HCT116 (cell line): Measurements from ENCODE around the gene ENOX1. TPM values are rescaled to one million over a fixed set of nuclear protein-coding genes. Genes with fewer than 3 reads are reported as not detected.

Experiments used
- ATAC-seq: fragments of 200-7000 bp; cut with Tn5 transposase; 2 replicates; pipeline ENCODE4 v1.9.1; 2020; ENCODE audit warnings: mild to moderate bottlenecking, moderate library complexity
- BruUV-seq: library from RNA; stranded (reverse); fragments of 400-500 nt; replicated peaks from 2 replicates; lab custom pipeline; 2021; lab: Mats Ljungman, UMichigan
- CTCF ChIA-PET: fragments of 300-600 bp; sonication (Branson Sonifier 250); formaldehyde crosslinking; loops from one replicate; lab custom pipeline; 2021; ENCODE audit warnings: antibody characterized with exemption; lab: Charles Lee
- POLR2A ChIA-PET: fragments of 300-600, 350-600 bp; sonication (Branson Sonifier 250); formaldehyde crosslinking; loops from one replicate; lab custom pipeline; 2021; ENCODE audit warnings: antibody characterized with exemption; lab: Charles Lee
- RAD21 ChIA-PET, 2 experiments: fragments of 300-600 bp; sonication (Branson Sonifier 250); formaldehyde crosslinking; loops; one replicate each; lab custom pipeline; 2023; ENCODE audit warnings: low total read pairs in 2 of 2; ENCODE audit not compliant: uncharacterized antibody in 2 of 2, unreplicated experiment in 2 of 2, low non-redundant PET in 1 of 2; lab: Charles Lee
- DNase-seq: peaks from one replicate; pipeline ENCODE4 v3.0.0-alpha.2; 2010; ENCODE audit warnings: low read depth, low spot score
- H2AFZ ChIP-seq: fragments of 200-600 bp; shearing (Covaris generic), sonication (generic); 2 replicates; pipeline ENCODE4 v1.6.1; 2017; ENCODE audit warnings: low read depth, mixed run types, mixed read lengths, antibody characterized with exemption, low read length; ENCODE audit not compliant: poor library complexity, severe bottlenecking
- H3K27ac ChIP-seq: 2 replicates; pipeline ENCODE4 v1.5.1; 2012; ENCODE audit warnings: low read depth, low read length
- H3K27me3 ChIP-seq: fragments of 200-600 bp; sonication (generic); 2 replicates; pipeline ENCODE4 v1.6.1; 2016; ENCODE audit warnings: mixed run types, low read length, mixed read lengths; ENCODE audit not compliant: insufficient read depth
- H3K36me3 ChIP-seq, 2 experiments: fragments of 200-500 bp in 1 of 2; fragments of 200-600 bp in 1 of 2; sonication (Bioruptor generic) in 1 of 2; sonication (generic) in 1 of 2; 2 replicates each; pipeline versions ENCODE4 v1.5.1 to v1.6.1; 2014 to 2016; ENCODE audit warnings: low read length in 2 of 2, inconsistent platforms in 1 of 2, mixed read lengths in 1 of 2, mixed run types in 1 of 2; ENCODE audit not compliant: insufficient read depth in 2 of 2, control insufficient read depth in 1 of 2
- H3K4me1 ChIP-seq, 2 experiments: fragments of 200-600 bp in 1 of 2; sonication (generic) in 1 of 2; 2 replicates each; pipeline versions ENCODE4 v1.5.1 to v1.6.1; 2012 to 2017; ENCODE audit warnings: low read length in 2 of 2, inconsistent platforms in 1 of 2, mild to moderate bottlenecking in 1 of 2, mixed read lengths in 1 of 2, mixed run types in 1 of 2, moderate library complexity in 1 of 2; ENCODE audit not compliant: insufficient read depth in 2 of 2, control insufficient read depth in 1 of 2
- H3K4me2 ChIP-seq: fragments of 200-600 bp; sonication (generic); 2 replicates; pipeline ENCODE4 v1.6.1; 2017; ENCODE audit warnings: mixed run types, low read length, mixed read lengths
- H3K4me3 ChIP-seq, 2 experiments: fragments of 200-600 bp in 1 of 2; sonication (generic) in 1 of 2; replicated peaks in 1 of 2; 2 replicates each; pipeline ENCODE4 v1.5.1; 2011 to 2016; ENCODE audit warnings: low read length in 2 of 2, control low read depth in 1 of 2, low read depth in 1 of 2, mild to moderate bottlenecking in 1 of 2, mixed read lengths in 1 of 2, mixed run types in 1 of 2
- H3K79me2 ChIP-seq: fragments of 200-600 bp; sonication (generic); 2 replicates; pipeline ENCODE4 v1.6.1; 2017; ENCODE audit warnings: mild to moderate bottlenecking, mixed run types, low read length, moderate library complexity, mixed read lengths; ENCODE audit not compliant: insufficient read depth
- H3K9ac ChIP-seq: fragments of 200-600 bp; sonication (generic); 2 replicates; pipeline ENCODE4 v1.6.1; 2016; ENCODE audit warnings: low read length, mixed read lengths
- H3K9me2 ChIP-seq: fragments of 200-600 bp; sonication (generic), shearing (Covaris generic); 2 replicates; pipeline ENCODE4 v1.6.1; 2017; ENCODE audit warnings: mixed run types, mild to moderate bottlenecking, moderate library complexity; ENCODE audit not compliant: insufficient read depth
- H3K9me3 ChIP-seq, 2 experiments: fragments of 200-500 bp in 1 of 2; fragments of 200-600 bp in 1 of 2; sonication (Bioruptor generic) in 1 of 2; sonication (generic) in 1 of 2; 2 replicates each; pipeline ENCODE4 v1.6.1; 2014 to 2017; ENCODE audit warnings: low read length in 2 of 2, mixed read lengths in 2 of 2, inconsistent platforms in 1 of 2, low read depth in 1 of 2, mild to moderate bottlenecking in 1 of 2, mixed run types in 1 of 2, moderate library complexity in 1 of 2; ENCODE audit not compliant: control insufficient read depth in 1 of 2, insufficient read depth in 1 of 2
- H4K20me1 ChIP-seq: fragments of 200-600 bp; sonication (generic), shearing (Covaris generic); 2 replicates; pipeline ENCODE4 v1.6.1; 2017; ENCODE audit warnings: mixed run types, mild to moderate bottlenecking, moderate library complexity; ENCODE audit not compliant: insufficient read depth
- CBX3 ChIP-seq: IDR thresholded peaks from 2 replicates; pipeline ENCODE4 v1.6.1; 2012; ENCODE audit warnings: low read depth
- CEBPB ChIP-seq: IDR thresholded peaks from 2 replicates; pipeline ENCODE4 v1.6.1; 2012; ENCODE audit warnings: low read depth
- FOSL1 ChIP-seq: IDR thresholded peaks from 2 replicates; pipeline ENCODE4 v1.6.1; 2012; ENCODE audit warnings: low read depth
- JUND ChIP-seq: IDR thresholded peaks from 2 replicates; pipeline ENCODE4 v1.6.1; 2012
- RAD21 ChIP-seq: IDR thresholded peaks from 2 replicates; pipeline ENCODE4 v1.6.1; 2012; ENCODE audit warnings: low read depth, mild to moderate bottlenecking
- SRF ChIP-seq: IDR thresholded peaks from 2 replicates; pipeline ENCODE4 v1.6.1; 2012; ENCODE audit warnings: low read depth
- ZBTB33 ChIP-seq: IDR thresholded peaks from 2 replicates; pipeline ENCODE4 v1.6.1; 2011; ENCODE audit warnings: mild to moderate bottlenecking, low read length, moderate library complexity; ENCODE audit not compliant: insufficient replicate concordance; ENCODE audit errors: extremely low read depth
- ZFX ChIP-seq: fragments of 450-650 bp; IDR thresholded peaks from 2 replicates; pipeline ENCODE4 v1.6.1; 2017
- intact Hi-C: fragments of 100-400 bp; cut with micrococcal nuclease; formaldehyde crosslinking; loops from 2 replicates; pipeline ENCODE4 v1.10.0; 2022
- total RNA-seq: library from RNA; stranded (reverse); gene quantifications from one replicate; pipeline ENCODE4 v1.2.1, GENCODE V29; 2021; ENCODE audit not compliant: unreplicated experiment
- TF ChIP-seq, protein P1 (sequence below), 3 experiments: fragments of 200-600 bp in 1 of 3; sonication (generic) in 1 of 3; IDR thresholded peaks in 2 of 3; conservative IDR thresholded peaks in 1 of 3; 2 replicates each; pipeline ENCODE4 v1.5.1; 2012 to 2017; ENCODE audit warnings: low read depth in 2 of 3, low read length in 2 of 3, antibody characterized with exemption in 1 of 3, borderline replicate concordance in 1 of 3, control low read depth in 1 of 3, mild to moderate bottlenecking in 1 of 3, mixed read lengths in 1 of 3, mixed run types in 1 of 3, moderate library complexity in 1 of 3; ENCODE audit not compliant: insufficient read depth in 1 of 3

Gene ENOX1
- total RNA-seq, 1 experiment from 2014 or later: 4.5 TPM

DNA sequence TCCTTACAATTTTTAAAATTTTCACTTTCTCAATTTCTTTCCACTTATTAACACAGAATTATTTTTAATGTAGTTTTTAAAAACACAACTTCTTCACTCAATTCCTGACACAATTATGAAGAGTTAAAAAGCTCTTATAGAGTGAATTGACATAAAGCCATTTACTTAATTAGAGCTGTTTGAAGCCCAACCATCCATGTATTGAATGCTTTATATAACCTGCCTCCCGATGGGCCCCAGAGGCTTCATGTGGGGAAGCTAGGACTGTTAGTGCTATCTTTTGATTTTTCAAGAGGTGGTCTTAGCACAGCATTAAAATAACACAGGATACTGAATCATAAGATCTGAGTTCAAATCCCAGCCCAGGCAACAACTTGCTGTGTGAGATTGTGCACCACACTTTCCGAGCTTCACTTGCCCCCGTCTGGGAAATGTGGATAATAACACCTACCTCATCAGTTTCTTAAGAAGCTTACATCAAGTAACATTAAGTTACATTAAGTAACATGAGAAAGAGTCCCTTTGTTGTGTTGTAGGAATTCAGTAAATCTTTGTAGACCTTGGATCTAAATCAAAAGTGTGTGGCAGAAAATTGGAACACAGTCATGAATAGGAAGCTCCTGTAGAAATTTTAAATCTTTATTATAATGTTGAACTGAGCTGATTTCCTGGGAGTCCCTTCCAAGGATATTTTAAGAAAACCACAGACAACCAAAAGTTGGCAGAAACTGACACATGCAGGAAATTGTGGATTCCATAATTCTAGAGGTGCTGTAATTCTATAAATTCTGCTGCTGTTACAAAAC is 5.5 kb upstream of the ENOX1 start:
- Histone ChIP-seq H3K9me2 (no peaks in the 10 kb centered on the region), H4K20me1 (no peaks in the 10 kb centered on the region), H3K4me1 (peaks cover 0 to 10% of the 10 kb centered on the region in 2 experiments; a peak in 1 of 4 replicates), H3K27me3 (peaks cover 10% of the 10 kb centered on the region; the same call in 1 of the 2 replicates), H3K9me3 (no peaks in the 10 kb centered on the region), H3K36me3 (no peaks in the 10 kb centered on the region), H3K79me2 (no peaks in the 10 kb centered on the region), H3K9ac (no peak overlapping the region), H3K4me3 (no peak overlapping the region), H2AFZ (no peak overlapping the region), H3K4me2 (no peak overlapping the region), H3K27ac (no peak overlapping the region)
- ChIA-PET CTCF (interaction anchor here (2.0 kb wide), 1 partner anchor 12 kb away, joined by 9 read pairs; no protein-coding TSS in a partner anchor), POLR2A (interaction anchor here (1.2 kb wide), 1 partner anchor 13 kb away, joined by 4 read pairs; no protein-coding TSS in a partner anchor), RAD21 (no interaction called here)
- no peak for TF ChIP-seq SRF
- no peak for TF ChIP-seq ZBTB33
- TF ChIP-seq FOSL1: no peak
- no peak for TF ChIP-seq CBX3
- TF ChIP-seq ZFX: no peak
- TF ChIP-seq JUND: no peak
- ATAC-seq (no peak), DNase-seq (no peak)
- BruUV-seq: no TSS peak
- intact Hi-C loops: no loop called here

DNA sequence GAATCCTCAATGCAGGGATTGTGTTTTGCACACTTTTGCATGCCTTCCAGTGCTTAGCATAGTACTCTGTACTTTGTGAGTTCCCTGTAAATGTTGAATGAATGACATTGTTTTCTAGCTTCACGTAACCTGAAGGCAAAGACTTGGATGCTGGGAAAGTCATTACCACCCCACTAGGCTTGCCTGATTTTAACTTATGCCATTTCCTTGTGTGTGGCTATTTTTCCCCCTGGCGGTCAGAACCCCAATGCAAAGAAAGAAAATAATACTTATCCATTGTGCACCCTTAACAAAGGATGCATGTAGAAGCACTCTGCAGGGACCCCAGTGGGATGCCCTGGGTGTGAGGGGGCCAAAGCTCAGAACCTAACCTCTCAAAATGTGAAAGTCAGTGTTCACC is 1.2 kb upstream of the ENOX1 start:
- intact Hi-C loops: no loop called here
- H2AFZ ChIP-seq: no peak overlapping the region

More for the DNA sequence above, 1.2 kb upstream of the ENOX1 start:
- Histone ChIP-seq H3K9me2 (no peaks in the 10 kb centered on the region), H3K4me2 (peak overlapping the region; percentile 69), H3K9ac (peak overlapping the region; percentile 60), H3K4me1 (peaks cover 0 to 18% of the 10 kb centered on the region in 2 experiments; a peak in 1 of 4 replicates), H3K9me3 (no peaks in the 10 kb centered on the region), H3K36me3 (no peaks in the 10 kb centered on the region), H4K20me1 (no peaks in the 10 kb centered on the region), H3K27ac (peak overlapping the region; percentile 63; the same call in 1 of the 2 replicates), H3K27me3 (peaks cover 10% of the 10 kb centered on the region; the same call in 1 of the 2 replicates), H3K79me2 (no peaks in the 10 kb centered on the region), H3K4me3 (peak overlapping the region; percentile 51 to 60)
- ChIA-PET POLR2A (no interaction called here), RAD21 (no interaction called here), CTCF (interaction anchor here (2.7 kb wide), 1 partner anchor 17 kb away, joined by 8 read pairs; no protein-coding TSS in a partner anchor)
- ATAC-seq (peak; percentile 24), DNase-seq (peak; percentile 18)
- TF ChIP-seq CEBPB: no peak
- TF ChIP-seq, protein P1, sequence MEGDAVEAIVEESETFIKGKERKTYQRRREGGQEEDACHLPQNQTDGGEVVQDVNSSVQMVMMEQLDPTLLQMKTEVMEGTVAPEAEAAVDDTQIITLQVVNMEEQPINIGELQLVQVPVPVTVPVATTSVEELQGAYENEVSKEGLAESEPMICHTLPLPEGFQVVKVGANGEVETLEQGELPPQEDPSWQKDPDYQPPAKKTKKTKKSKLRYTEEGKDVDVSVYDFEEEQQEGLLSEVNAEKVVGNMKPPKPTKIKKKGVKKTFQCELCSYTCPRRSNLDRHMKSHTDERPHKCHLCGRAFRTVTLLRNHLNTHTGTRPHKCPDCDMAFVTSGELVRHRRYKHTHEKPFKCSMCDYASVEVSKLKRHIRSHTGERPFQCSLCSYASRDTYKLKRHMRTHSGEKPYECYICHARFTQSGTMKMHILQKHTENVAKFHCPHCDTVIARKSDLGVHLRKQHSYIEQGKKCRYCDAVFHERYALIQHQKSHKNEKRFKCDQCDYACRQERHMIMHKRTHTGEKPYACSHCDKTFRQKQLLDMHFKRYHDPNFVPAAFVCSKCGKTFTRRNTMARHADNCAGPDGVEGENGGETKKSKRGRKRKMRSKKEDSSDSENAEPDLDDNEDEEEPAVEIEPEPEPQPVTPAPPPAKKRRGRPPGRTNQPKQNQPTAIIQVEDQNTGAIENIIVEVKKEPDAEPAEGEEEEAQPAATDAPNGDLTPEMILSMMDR (IDR thresholded peaks at IDR 0.05 in 2 of 3, conservative IDR thresholded peaks at IDR 0.05 in 1 of 3; ENCODE audit: borderline replicate concordance in 1 of 3, insufficient read depth in 1 of 3, low read depth in 2 of 3, low read length in 2 of 3): peak; percentile 15 to 50 (median 44); a peak in 4 of 6 replicates
- TF ChIP-seq RAD21: peak; percentile 50
- BruUV-seq: no TSS peak
